GM12891 (cell line): ENCODE data around the gene MKLN1.

ENCODE experiments used
- POLR2A ChIP-seq: IDR thresholded peaks from 2 replicates; pipeline ENCODE4 v1.6.1; 2011; ENCODE audit warnings: low read depth, low read length, control low read depth
- POLR2AphosphoS5 ChIP-seq: IDR thresholded peaks from 2 replicates; pipeline ENCODE4 v1.6.1; 2011; ENCODE audit warnings: low read depth, low read length, control low read depth
- SPI1 ChIP-seq: IDR thresholded peaks from 2 replicates; pipeline ENCODE4 v1.6.1; 2011; ENCODE audit warnings: low read depth, low read length, control low read depth
- TAF1 ChIP-seq: IDR thresholded peaks from 2 replicates; pipeline ENCODE4 v1.6.1; 2011; ENCODE audit warnings: low read depth, low read length, control low read depth

GRCh38 chr7:131425992-131426391 is 98.3 kb downstream of the MKLN1 start:
- no peak for TF ChIP-seq SPI1
- TF ChIP-seq POLR2AphosphoS5, result no peak
- no peak for TF ChIP-seq POLR2A
- no peak for TF ChIP-seq TAF1
